Measurements from ENCODE around the gene DTX1.

Gene DTX1

DNA sequence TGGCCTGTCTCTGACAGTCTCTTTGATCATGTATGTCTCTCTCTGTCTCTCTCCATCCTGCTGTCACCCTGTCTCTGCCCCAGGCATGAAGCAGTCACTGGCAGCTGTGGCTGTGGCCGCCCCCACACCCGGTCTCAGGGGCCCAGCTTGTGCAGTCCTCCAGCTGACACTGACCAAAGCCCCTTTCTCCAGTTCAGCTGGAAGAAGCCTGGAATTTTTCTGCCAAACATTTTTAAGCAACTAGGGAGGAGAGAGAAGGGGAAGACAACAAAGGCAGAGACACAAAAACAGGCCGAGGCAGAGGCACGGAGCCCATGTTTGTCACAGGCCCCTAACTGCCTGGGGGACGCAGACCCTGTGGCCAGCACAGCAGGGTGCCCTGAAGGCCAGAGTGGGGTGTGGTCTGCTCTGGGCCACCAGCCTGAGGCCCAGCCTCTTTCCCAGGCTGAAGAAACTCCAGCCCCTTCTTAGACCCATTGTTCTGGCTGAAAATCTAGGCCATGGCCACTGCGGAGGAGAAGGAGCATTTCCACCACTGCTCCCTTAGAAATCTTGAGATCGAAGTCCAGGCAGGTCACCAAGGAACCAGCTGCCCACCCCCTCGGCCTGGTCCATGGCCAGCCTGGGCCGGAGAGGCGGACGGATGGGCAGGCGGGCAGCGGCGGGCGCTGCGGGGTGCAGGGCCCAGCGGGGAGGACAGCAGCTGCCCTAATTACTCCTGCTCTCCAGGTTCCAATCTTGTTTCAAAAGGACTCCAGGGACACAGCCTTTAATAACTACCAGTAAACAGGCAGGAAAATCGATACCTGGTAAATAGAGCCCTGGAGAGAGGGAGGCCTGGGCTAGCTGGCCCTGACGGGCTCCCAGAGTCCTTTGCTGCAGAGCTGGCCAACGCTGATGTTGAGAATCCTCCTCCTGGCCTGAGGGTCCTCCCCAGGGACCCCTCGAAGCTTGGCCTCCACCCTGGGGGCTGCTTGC lies 14.9 kb downstream of the DTX1 start:
- no peak for DNase-seq (ENCODE audit: low read depth in 2 of 2)

DNA sequence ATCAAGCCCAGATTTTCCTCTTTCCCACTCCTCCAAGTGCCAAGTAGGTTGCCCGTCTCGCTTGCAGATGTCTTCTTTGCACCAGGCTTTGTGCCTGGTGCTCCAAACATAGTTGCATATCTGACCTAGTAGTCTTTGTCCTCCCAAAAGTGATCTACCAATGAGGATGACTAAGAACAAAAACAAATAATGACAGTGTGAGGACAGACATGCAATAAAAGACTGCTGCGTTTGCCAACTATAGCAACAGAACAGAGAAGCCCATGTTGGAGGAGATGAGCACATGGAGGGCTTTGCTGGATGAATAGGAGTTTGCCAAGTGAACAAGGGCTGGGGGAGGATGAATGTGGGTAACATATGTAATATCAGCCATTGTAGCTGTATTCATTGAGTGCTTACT lies 15.6 kb downstream of the DTX1 start:
- no peak for DNase-seq (ENCODE audit: low read depth in 2 of 2)

DNA sequence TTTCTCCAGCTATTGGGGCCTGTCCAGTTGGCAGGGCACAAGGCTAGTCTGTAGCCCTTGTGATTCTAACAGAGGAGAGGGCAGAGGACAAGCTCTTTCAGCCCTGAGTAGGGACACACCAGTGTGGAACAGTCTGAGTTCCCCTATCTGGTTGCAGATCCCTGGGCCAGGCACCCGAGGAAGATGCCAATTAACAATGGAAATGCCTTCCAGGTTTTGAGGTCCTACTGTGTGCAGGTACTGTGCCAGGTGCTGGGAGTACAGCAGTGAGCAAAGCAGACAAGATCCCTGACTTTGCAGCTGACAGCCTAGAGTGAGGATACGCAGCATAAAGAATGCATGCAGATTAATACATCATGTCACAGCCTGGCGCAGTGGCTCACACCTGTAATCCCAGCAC lies 17.1 kb downstream of the DTX1 start:
- DNase-seq (ENCODE audit: low read depth in 2 of 2), result no peak

DNA sequence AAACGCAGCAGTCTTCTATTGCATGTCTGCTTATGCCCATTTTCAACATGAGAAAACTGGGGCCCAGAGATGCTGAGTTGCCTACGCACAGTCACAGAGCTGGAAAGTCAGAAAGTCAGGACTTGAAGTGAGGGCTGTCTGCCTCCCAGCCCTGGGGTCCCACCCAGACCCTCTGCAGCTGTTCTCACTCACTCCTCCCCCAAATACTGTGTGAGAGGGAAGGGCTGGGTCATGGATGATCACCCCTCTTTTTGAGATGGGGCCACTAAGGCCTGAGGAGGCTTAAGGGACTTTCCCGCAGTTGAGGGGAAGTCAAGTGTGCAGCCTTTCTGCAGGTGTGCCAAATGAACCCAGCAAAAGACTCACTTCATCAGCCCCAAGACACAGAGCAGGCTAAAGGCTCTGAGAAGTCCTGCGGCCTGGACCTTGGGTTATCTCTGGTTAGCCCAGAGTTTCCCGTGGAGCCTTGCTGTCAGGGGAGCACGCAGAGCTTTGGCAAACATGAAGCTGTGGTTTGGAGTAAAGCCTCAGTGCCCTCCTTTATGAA lies 18.7 kb downstream of the DTX1 start:
- DNase-seq (ENCODE audit: low read depth in 2 of 2), result no peak

DNA sequence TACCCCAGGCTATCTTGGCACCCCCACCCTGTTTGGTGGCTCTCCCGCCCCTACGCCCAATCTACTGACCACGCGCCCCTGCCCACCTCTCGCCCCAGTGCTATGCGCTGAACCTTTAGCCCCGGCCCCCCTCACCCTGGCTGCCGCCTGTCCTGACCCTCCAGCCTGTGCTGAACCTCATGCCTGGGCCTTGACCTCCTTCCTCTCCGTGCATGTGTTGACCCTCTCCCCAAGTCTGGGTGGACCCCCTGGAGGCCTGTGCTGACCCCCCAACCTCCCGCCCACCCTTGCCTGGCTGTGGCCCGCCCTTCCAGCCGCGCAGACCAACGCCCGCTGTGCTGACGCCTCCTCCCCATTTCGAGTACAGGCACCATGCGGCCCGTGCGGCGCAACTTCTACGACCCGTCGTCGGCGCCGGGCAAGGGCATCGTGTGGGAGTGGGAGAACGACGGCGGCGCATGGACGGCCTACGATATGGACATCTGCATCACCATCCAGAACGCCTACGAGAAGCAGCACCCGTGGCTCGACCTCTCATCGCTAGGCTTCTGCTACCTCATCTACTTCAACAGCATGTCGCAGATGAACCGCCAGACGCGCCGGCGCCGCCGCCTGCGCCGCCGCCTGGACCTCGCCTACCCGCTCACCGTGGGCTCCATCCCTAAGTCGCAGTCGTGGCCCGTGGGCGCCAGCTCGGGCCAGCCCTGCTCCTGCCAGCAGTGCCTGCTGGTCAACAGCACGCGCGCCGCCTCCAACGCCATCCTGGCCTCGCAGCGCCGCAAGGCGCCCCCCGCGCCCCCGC lies 20.7 kb downstream of the DTX1 start:
- no peak for DNase-seq (ENCODE audit: low read depth in 2 of 2)

DNA sequence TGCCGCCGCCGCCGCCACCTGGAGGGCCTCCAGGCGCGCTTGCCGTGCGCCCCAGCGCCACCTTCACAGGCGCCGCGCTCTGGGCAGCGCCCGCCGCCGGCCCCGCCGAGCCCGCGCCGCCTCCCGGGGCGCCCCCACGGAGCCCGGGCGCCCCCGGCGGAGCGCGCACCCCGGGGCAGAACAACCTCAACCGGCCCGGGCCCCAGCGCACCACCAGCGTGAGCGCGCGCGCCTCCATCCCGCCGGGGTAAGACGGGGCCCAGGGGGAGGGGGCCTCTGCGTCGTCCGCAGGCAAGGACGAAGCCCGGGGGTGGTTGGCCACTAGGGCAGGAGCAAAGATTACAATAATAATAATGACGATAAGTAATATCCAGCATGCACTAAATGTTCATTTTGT lies 21.3 kb downstream of the DTX1 start:
- no peak for DNase-seq (ENCODE audit: low read depth in 2 of 2)

DNA sequence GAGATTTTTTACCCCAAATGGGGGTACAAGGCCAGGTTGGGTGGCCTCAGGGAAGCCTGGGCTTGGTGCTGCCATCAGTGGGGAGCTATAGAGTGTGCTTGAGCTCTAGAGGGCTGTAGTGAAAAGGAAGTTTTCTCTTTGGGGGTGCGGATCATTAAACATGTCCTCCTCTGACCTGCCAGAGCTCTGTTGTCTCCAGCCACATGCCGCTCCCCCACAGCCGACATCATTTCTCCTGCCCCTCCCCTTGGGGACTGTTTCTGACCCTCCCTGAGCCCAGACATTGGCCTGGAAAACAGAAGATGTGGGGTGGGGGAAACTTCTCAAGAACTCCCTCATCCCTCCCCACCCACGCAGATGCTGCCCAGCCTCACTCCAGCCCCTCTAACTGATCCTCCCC lies 25.3 kb downstream of the DTX1 start:
- DNase-seq (ENCODE audit: low read depth in 2 of 2), result no peak

DNA sequence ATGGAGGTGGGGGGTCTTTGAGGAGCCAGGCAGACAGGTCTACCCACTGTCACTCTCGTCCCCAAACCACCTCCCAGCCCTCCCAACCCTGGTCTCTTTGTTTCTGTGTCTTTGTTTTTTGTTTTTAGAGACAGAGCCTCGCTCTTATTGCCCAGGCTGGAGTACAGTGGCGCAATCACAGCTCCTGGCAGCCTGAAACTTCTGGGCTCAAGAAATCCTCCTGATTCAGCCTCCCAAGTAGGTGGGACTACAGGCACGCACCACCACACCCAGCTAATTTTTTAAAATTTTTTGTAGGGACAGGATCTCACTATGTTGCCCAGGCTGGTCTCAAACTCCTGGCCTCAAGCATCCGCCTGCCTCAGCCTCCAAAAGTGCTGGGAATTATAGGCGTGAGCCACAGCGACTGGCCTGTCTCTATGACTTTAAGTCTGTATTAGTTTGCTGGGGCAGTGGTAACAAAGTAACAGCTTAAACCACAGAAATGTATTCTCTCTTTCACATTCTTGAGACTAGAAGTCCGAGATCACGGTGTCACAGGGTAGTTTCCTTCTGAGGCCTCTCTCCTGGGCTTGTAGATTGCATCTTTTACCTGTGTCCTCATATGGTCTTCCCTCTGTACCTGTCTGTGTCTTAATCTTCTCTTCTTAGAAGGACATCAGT lies 26.1 kb downstream of the DTX1 start:
- no peak for DNase-seq (ENCODE audit: low read depth in 2 of 2)

DNA sequence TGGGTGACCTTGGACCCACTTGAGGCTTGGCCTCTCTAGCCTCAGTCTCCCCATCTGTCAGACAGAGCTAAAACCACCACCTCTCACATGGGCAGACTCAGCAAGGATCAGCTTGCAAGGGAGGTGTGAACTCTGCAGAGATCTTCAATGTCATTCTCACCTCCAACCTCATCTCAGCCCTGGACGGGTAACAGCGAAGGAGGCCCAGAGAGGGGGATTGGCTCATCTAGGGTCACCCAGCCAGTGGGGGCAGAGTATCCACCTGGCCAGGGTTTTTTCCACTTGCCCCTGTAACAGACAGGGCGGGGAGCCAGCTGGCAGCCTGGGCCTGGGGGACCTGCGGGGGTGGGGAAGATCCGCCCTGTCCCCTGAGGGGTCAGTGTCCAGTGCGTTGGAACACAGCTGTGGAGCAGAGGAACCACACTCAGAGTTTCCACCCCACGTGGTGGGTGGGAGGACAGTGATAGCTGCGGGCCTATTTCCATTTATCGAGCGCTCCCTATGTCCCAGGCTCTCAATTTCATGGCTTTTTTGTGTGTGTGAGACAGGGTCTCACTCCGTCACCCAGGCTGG lies 27.4 kb downstream of the DTX1 start:
- DNase-seq (ENCODE audit: low read depth in 2 of 2), result no peak

DNA sequence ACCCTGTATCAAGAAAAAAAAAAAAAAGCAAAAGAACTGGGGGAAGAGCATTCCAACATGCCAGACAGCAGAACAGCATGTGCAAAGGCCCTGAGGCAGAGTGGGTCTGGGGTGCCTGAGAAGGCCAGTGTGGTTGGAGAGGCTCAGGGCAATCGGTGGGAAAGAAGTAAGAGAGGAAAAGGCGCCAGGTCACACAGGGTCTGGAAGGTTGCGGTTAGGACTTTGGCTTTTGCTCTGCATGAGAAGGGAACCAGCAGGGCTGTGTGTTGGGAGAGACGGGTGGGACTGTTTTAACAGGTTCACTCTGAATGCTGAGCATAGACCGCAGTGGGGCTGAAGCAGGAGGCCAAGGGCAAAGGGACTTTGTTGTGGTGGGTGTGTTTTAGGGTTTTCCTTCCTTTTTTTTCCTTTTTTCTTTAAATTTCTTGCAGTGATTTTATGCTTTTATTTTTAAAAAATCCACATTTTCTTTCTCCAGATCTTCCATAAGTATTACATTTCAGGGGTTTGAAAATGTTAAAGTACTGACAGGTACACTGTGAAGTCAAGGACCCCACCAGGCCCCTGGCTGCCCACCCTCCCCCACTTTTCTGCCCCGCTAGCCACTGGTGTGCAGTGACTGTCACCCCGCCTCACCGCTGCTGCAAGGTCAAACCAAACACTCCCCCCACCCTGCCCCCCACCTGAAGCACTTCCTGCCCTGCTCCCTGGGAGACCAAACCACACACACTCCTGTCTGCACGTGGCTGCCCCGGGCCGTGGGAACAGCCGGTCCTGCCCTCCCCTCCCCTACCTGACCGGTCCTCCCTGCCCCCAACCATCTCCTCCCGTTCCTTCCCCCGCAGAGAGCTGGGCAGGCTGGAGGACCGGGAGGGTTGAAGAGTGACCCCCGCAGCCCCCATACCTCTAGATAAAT lies 30.0 kb downstream of the DTX1 start:
- no peak for DNase-seq (ENCODE audit: low read depth in 2 of 2)

DNA sequence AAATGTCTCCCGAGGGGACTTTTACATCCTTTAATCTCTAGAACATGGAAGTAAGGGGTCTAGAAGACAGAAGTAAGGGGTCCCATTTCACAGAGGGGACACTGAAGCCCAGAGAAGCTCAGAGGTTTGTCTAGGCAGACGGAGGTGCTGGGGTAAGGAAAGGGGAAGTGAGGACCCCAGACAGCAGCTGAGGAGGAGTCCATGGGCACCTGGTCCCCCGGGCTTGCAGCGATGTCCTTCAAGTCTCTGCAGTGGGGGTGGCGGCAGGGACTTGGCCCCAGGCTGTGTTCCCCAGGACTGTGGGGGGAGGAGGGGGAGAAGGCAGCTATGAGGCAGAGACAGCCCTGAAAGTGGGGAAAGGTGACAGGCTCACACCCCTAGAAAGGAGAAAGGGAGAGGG lies 30.7 kb downstream of the DTX1 start:
- no peak for DNase-seq (ENCODE audit: low read depth in 2 of 2)

DNA sequence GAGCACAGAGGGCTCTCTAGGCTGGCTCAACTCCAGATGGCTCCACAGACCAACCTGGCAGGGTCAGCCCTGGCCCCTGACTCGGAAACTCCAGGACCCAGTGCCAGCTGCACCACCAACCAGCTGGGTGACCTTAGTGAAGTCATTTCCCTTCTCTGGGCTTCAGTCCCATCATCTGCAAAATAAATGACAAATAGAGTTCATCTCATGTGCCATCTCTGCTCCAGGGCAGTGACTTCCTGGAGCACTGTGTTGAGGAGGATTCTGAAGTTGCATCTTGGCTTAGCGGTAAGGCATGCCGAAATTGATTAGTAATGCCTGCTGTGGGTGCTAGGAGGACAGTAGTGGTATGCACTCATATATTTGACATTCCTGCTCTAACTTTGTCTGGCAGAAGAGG lies 31.5 kb downstream of the DTX1 start:
- no peak for DNase-seq (ENCODE audit: low read depth in 2 of 2)

DNA sequence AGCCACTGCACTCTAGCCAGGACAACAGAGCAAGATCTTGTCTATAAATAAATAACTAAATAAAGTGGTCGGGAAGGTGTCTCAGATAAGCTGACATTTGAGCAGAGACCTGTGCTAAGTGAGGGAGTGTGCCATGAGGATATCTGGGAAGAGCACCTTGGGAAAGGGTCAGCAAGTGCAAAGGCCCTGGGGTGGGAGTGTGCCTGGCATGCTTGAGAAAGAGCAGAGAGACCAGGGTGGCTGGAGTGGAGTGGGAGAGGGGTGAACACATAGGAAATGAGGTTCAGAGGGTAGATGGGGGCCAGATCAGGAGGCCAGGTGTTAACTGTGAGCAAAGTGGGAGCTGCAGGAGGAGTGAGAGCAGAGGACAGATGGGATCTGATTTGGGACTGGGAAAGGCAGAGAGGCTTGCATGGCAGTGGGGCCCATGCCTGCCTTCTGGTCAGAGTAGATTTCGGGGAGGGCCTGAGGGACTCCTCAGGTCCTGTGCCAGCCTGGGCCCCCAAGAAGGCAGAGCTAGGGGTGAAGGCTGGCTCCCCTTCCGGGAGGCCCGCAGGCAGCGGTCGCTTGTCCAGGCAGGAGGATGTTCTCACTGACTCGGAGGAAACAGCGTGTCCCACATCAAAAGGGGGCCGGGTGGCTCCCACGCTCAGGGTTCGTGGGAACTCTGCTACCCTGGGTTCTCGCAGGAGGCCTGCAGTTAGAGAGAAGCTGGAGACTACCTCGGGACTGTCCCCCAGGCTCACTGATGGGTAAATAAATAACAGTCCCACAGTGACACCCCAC lies 32.6 kb downstream of the DTX1 start:
- DNase-seq (ENCODE audit: low read depth in 2 of 2), result peak; percentile 20 to 37

DNA sequence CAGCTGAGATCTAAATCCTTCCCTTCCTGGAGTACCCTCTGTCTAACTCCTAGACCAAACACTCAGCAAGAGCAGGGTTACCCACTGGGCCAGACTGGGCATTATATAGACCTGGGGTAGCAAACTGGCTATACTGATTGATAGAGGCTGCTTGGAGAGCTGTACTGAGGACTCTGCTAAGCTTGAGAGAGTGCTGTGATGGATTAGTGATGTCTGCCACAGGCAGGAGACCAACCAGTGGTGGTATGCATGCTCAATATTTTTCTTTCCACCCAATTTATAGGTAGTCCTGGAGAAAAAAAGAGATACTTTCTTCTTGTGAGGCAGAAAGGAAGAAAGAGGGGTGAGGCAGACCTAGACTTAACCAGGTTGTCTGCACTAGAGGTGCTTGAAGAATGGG lies 33.3 kb downstream of the DTX1 start:
- DNase-seq (ENCODE audit: low read depth in 2 of 2), result no peak

DNA sequence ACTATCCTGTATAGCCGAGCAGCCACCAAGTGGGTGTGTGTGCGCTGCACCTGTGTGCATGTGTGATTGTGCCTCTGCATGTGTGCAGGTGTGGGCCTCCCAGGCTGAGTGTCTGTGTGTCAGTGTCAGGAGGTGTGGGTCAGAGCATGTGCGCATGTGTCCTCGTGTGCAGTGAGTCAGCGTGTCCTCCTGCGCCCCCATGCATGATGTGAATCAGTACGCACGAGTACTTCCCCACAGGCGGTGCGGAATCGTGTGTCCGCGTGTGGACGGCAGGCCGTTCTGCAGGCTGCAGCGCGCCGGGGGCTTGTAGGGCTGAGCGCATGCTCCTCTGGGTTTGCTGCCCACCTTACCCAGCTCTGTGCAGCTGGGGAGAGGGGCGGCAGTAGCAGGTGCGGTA lies 34.2 kb downstream of the DTX1 start:
- no peak for DNase-seq (ENCODE audit: low read depth in 2 of 2)

DNA sequence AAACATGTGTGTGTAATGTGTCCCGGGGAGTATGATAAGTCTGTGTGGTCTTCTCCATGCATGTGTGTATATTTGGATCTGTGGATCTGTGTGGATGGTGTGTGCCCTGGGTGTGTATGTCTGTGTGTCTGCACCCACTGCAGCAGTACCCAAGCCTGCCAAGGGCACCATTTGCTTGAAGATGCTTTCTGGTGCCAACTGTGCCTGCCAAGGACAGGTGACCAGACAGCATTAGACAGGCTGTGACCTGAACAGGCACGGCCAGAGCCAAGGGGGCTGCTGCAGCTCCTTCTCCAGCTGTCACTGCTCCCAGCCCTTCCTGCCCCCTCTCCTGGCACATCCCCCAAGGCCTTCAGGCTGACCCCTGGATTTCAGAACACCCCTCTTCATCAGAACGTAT lies 35.0 kb downstream of the DTX1 start:
- no peak for DNase-seq (ENCODE audit: low read depth in 2 of 2)

DNA sequence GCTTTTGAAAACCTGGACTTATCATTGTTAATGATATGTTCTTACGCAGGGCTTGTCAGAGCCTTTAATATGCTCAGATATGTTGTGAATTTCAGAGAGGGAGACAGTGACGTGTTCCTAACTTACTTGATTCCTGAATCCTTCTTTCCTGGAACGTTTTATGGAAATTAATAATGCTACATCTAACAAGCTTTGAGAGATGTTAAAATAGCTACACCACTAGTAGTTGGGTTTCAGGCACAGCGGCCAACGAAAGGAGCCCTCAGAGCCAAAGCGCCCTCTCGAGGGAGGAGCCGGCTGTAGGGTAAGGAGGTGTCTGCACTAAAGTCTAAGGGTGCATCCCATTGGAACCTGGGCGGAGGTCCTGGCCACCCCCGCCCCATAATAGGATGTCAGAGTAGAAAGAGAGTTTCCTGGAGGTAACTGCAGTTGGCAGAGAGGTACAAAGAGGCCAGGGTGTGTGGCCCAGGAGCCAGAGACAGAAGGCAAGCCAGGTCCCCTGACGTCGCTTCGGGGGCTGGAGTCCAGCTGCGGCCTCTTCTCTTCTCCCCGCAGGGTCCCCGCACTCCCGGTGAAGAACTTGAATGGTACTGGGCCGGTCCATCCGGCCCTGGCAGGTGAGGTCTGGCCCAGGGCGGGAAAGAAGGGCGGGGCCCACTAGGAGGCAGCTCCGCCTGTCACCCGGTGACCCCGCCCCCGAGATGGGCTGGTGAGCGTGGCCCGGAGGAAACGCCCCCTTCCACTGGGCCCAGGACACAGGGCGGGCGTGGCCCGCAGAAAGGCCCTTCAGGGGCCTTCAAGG lies 36.3 kb downstream of the DTX1 start:
- no peak for DNase-seq (ENCODE audit: low read depth in 2 of 2)

DNA sequence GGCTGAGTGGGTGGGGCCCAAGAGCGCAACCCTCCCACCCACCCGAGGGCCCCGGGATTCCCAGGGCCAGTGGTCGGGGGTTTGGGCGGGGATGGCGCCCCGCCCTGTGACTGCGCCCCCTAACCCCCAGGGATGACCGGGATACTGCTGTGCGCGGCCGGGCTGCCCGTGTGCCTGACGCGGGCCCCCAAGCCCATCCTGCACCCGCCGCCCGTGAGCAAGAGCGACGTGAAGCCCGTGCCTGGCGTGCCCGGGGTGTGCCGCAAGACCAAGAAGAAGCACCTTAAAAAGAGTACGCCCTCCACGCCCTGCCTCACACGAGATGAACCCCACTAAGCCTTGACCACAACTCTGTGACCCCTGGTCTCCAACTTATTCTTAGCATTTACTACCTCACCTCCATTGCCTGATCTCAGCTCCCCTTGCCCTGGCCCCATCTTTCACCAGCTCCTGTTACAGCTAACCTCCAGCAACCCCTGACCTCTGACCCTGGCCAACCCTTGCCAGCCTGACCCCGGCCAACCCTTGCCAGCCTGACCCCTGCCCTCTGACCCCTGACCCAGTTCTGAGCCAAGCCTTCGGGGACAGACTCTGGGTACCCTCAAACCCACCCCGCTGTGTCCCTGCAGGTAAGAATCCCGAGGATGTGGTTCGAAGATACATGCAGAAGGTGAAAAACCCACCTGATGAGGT lies 37.0 kb downstream of the DTX1 start:
- no peak for DNase-seq (ENCODE audit: low read depth in 2 of 2)

All from stimulated activated CD4-positive, alpha-beta T cell treated with anti-CD3 and anti-CD28 coated beads, Interleukin-1b, Interleukin-23, amount 100 ng/mL, for 4 hours (primary cell).